Fibroblast of skin of left biceps (primary cell): ENCODE data around the gene GAN.

Experiments
- DNase-seq, 2 experiments: peaks; one replicate each; pipeline ENCODE4 v3.0.0-alpha.2; 2013; ENCODE audit warnings: low read depth in 2 of 2

The GAN gene

DNA sequence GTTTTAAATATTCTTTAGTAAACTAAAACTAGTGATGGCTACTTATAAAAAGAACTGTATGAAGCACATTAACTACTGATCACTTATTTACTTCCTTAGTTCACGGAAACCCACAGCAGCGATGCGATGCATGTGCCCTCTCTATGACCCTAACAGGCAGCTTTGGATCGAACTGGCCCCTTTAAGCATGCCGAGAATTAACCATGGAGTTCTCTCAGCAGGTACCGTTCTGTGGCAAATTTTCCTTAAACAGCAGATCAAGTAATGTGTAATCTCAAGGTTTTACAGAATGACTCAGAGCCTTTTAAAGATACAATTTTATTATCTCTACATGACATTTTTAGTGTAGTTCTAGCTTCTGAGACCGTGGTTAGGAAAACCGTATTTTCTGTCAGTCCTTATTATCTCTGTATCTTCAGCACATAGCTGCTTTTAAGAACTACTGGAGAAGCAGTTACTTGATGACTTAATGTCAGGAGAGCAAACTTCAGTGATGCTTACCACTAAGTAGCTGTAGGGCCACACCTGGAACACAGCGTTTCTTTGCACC lies 43.0 kb downstream of the GAN start:
- DNase-seq, result no peak

DNA sequence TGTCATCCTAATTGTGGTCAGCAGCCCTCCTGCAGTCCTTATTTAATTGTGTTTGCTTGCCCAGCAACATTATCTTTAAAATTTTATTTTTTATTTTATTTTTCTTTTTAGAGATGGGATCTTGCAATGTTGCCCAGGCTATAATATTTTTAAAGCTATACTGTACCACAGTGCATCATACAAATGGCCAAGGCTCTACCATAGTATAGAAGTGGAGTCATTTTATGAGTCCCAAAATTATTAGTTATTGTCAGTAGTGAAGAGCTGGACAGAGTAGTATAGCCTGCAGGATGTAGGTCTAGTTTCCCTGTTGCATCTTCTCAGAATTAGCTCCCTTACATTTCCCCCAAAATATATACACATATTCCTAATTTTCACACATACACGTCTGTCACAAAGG lies 44.1 kb downstream of the GAN start:
- no peak for DNase-seq

DNA sequence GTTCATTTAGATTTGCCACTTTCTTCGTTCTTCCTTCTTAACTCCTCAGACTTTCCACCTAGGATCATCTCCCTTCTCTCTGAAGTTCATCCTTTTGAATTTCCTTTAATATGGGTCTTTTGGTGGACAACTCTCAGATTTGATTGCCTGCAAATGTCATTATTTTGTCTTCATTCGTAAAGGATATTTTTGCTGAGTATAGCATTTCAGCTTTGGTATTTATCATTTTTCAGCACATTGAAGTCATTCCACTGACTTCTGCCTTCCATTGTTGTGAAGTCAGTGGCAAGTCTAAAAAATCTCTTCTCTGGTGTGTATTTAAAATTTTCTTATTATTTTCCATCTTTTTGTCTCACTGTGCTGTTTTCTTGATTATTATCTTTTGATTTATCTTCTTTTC lies 45.4 kb downstream of the GAN start:
- no peak for DNase-seq

DNA sequence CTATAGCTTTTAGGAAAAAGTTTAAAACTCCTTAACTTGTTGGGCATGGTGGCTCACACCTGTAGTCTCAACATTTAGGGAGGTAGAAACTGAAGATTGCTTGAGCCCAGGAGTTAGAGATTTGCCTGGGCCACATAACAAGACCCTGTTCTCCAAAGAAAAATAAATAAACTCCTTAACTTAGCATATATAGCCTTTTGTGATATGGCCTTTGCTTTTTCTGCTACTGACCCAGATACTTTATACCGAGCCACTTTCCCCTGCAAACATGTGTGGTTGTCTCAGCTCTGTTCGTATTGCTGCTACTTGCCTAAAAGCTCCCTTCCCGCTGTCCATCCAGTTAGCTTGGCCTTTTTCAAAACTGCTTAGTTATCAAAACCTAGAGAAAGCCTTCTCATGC lies 51.0 kb downstream of the GAN start:
- no peak for DNase-seq

DNA sequence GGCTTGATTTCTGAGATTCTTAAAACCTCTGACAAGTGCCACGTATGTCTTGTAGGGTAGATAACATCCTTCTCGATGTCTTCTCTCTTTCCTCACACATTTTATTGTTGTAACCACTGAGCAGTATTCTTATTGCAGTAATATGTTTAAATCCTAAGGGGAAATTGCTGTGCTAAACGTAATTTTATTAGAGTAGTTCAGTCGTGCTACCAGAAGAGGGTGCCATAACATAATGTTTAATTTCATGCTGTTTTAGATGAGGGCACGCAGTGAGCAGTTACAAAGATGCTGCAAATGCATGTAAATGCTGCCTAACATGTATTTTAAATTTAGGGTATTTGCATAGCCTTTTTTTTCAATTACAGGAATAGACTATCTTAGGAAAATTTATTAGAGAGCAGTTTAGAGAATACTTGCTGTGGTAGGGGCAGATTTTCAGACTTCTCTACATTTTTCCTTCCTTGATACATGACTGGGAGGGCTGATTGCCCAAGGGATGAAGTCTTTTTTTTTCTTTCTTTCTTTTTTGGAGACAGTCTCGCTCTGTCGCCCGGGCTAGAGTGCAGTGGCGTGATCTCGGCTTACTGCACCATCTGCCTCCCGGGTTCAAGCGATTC lies 51.7 kb downstream of the GAN start:
- peak in 1 of 2 experiments; percentile 4 for DNase-seq

DNA sequence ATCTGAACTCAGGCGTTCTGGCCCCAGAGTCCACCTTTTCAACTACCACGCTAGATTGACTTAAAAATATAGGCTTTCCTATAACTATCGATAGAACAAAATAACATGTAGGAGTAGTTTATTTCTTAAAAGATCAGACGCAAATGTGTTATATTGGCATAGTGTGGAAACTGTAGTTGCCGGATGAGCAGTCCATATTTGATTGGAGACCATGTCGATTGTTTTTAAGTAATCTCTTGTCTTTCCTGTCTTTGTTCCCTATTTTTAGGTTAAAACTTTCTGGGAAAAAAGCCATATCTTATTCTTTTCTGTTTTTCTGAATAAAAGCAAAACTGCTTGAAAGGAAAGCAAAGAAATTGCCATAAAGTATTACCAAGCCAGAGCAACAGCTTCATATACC lies 53.1 kb downstream of the GAN start:
- no peak for DNase-seq

DNA sequence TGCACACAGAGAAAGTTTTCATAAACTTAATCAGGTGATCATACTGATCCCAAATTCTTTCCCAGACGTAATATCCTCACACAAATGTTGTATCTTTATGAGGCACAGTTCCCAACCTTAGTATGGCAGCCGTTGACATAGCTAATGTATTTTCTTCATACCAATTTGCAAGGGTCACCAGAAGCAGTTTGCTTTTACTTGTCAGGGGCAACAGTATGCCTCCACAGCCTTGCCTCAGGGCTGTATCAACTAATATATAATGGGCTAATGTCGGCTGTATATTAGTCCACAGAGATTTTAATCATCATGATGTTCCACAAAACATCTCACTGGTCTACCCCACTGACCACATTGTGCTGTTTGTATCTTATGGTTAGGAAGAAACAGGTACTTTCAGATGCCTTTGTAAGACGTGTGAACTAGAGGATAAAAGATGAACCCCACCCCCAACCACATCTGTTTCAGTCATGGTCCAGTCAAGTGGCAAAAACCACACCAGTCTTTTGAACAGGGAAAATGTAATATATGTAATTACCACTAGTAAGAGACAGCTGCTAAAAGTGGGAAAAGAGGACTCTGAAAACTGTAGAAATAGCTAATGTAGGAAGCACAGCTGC lies 55.2 kb downstream of the GAN start:
- no peak for DNase-seq

DNA sequence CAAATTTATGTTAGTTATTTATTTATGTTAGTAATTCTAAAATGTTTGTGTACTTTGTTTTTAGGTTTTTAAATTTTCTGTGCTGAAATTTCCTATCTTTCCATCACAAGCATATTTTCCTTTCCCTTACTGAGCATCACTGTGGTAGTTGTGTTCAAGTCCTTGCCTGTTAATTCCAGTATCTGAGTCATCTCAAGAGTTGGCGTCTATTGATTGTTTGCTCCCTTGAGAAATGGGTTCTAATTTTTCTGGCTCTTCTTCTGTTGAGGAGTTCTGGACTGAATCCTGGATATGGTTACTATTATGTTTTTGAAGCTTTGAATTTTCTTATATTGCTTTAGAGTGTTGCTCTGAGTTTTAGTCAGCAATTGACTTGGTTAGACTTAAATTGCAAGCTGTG lies 56.3 kb downstream of the GAN start:
- DNase-seq, result no peak

DNA sequence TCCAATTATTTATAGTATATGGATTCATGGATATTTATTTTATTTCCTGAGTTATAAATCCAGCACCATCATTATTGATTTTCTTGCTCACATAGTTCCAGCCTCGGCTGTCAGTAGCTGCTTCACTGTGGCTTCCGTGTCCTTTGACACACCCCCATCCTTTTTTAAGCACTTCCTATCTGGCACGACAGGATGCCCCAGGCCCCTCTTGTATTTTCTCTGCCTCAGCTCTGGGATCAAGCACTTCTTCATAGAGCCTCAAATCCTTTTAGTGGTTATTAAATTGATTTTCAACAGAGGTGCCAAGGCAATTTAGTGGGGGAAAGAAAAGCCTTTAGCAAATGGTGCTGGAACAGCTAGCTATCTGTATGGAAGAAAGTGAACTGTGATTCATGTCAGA lies 59.8 kb downstream of the GAN start:
- DNase-seq, result no peak

DNA sequence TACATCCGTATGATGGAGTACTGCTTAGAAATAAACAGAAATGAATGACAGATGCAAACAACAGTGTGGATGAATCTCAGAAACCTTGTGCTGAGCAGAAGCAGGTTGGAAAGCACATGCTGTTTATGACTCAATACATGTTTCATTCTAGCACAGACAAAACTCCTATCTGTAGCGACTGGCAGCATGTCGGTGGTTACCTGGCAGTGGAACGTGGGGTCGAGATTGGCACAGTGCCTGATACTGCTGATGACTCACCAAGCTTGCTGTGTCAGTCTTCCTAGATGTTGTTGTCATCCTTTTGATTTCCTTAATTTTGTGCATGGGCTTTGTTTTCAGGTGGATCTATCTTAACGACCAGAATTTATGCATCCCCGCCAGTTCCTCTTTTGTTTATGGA lies 62.1 kb downstream of the GAN start:
- no peak for DNase-seq

DNA sequence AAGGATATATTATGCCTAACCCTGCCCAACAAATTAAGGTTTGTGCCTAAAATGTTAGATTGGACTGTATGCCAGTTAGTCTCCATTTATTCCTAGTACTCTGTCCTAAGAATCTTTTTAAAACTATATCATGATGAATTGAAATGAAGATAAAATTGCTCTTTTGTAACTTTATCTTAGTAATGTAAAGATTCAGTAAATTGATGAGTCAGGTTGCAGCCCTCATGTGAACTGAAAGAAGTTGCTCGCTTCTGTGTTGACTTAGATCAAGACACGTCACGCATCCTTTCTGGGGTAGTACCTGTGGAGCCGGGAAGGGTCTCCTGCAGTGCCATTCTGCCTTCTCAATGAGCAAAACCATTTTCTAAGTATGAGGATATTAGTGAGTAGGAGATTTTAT lies 63.3 kb downstream of the GAN start:
- DNase-seq, result no peak

DNA sequence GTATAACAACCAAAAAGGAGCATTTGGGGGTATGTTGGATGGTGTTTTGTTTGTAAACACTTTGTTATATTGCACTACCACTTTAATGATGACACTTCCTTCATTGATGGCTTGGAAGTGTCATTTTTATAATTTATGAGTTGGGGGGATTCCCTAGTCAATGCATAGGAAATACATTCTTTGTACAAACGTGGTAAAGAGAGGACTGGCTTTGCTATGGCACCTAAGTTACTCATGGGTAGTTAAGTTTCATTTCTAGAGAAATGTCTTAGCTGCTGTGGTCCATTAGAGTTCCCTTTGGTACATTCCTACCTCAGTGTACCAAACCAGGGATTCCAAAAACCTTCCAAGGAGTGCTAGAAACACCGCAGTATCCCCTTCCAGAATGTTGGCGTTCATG lies 66.2 kb downstream of the GAN start:
- DNase-seq, result no peak

DNA sequence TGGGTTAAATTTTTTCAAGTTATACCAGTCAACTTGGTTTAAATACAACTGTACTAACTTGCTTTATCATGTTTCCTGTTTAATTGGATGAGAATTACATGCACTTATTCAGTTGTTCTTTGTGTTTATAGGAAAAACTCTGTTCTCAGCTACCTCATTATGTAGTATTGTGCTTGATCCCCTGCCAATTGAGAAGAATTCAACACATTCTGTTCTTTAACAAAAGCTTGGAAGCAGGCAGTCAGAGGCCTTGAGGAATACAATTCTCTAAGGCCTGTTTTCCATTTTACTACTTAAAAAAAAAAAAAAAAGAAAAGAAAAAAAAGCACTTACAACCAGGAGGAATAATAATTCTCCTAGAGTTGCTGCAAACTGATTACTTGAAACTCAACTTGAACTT lies 69.2 kb downstream of the GAN start:
- no peak for DNase-seq

DNA sequence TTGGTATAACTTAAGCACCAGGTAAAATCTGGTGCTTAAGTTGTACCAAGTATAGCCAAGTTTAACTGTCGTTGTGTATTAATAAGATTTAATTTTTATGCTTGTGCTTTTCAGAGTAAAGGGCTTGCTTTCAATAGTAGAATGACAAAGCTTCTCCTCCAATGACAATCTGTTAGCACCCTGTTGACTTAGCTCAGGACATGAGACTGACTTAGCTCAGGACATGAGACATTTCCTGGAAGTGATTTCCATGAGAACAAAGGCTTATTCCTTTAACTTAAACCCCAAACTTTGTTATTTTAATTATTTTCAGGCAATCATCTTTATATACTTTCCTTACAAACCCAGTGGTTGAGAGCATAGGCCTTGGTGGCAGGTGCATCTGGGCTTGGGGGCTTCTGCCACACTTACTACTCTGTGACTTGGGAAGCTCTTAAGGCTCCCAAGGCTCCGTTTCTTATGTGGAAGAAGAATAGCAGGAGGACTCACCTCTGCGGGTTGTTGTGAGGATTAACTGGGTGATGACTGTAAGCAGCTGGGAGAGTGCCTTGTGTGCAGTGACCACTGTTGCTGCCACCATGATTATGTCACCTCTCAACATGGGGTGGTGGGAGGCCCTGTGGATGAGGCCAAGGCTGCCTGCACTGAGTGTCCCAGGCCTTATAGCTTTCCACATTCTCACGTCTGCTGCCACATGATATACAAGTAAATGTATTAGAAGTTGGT lies 70.4 kb downstream of the GAN start:
- no peak for DNase-seq

DNA sequence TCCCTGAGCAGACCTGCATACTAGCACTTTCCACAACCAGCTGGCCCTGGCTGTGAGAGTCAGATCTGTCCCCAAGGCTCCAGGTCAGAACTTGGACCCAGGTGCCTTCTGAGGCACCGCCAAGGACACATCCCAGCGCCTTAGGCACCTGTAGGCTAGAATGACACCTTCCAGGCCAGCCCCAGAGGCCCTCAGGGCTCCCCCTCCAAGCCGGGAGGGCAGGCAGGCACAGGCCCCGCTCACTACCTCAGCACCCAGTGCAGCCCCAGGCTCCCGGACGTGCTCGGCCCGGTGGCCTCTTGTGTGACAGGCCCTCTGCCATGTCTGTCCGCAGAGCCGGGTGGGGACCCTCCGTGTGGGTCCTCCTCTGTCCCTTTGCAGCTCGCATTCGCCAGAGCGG lies 73.6 kb downstream of the GAN start:
- no peak for DNase-seq

DNA sequence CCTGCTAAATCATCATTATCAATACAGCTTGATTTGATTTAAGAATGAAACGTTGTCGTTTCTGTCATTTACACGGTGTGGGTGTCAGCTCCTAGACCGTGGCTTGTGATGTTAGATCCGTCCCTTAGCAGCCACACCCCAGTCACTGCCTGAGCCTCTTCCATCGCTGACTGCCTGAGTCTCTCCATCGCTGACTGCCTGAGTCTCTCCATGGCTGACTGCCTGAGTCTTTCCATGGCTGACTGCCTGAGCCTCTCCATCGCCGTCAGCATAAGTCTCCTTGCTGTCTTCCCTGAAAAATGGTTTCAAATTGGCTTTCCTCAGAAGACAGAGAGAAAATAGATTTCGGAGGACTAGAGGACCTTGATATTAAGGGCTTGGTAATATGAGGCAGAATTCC lies 76.1 kb downstream of the GAN start:
- no peak for DNase-seq

DNA sequence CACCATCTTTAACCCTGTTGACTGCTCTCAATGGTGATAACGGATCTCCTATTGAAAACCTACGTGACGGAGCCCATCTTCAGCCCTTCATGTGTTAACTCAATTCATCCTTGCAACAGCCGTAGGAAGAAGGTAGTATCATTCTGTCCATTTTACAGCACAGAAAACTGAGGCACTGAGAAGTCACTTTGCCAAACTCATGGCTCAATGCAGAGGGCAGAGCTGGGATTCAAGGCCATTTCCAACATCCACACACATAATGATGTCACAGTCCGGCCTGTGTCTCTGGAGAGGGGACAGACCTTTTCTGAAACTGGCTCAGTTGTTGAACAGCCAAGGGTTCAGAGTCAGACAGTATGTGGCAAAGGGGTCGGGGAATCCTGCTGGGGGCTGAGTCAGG lies 77.2 kb downstream of the GAN start:
- no peak for DNase-seq

DNA sequence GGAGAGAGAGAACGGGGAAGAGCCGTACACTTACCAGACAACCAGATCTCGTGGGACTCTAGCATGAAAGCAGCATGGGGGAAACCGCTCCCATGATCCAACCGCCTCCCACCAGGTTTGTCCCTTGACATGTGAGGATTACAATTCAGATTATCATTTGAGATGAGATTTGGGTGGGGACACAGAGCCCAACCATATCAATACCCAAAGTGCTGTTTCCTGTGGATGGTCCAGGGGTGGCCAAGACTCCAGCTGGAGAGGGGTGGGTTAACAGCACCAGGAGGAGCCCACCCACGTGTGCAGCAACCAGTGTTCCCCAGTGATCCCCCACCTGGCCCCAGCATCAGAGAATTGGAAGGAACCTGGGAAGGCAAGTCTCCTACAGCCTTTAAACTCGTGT lies 79.7 kb downstream of the GAN start:
- DNase-seq, result no peak

DNA sequence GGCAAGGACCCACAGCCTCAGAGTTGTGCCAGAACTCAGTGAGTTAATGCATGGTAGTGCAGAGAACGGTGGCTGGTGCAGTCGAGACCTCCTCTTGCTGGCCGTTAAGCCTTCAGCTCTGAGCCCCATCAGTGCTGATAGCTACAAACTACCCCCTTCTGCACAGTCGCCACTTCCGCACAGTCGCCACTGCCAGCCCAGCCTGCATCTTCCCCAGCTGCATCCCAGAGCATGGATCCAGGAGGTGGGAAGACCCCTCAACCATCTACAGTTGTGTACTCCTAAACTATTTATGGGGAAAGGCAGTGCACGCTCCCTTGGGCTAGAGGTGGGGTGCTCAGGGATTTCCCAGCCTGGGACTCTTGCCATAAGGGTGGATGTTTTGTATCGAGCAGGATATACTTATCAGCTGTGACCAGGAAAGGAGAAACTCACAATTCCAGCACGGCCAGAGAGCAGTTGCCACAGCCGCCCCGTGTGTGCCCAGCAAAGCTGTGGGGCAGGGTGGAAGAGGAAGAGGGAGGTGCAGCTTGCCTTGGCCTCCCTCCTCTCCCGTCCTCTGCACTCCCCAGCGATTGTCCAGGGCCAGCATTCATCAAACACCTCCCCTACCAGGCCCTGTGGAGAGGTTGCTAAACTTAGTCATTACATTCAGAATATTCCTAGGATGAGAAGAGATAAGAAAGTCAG lies 80.3 kb downstream of the GAN start:
- no peak for DNase-seq

DNA sequence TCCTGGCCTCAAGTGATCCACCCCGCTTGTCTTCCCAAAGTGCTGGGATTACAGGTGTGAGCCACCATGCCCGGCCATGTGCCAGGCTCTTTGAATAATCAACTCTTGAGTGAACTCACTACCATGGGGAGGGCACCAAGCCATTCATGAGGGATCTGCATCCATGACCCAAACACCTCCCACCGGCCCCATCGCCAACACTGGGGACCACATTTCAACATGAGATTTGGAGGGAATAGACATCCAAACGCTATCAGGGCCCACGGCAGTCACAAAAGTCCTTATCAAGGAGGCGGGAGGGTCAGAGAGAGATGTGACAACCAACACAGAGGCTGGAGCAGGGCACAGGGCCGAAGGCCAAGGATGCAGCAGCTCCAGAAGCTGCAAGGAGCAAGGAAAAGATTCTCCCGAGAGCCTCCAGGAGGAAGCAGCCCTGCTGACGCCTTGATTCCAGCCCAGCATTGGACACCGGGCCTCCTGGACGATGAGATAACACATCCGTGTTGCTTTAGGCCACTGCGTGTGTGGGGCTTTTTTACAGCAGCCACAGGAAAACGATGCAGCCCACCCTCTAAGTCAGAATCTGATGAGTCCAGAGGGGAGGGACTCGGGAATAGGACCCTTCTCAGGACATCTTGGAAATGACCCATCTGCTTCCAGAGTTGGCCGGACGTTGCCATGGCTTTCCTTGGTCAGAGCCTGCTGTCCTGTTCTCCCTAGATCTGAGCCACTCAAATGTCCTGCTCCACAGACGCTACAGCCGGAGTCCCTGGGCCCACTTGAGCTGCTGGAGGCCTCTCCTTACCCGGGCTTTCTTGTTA lies 82.5 kb downstream of the GAN start:
- DNase-seq, result no peak

DNA sequence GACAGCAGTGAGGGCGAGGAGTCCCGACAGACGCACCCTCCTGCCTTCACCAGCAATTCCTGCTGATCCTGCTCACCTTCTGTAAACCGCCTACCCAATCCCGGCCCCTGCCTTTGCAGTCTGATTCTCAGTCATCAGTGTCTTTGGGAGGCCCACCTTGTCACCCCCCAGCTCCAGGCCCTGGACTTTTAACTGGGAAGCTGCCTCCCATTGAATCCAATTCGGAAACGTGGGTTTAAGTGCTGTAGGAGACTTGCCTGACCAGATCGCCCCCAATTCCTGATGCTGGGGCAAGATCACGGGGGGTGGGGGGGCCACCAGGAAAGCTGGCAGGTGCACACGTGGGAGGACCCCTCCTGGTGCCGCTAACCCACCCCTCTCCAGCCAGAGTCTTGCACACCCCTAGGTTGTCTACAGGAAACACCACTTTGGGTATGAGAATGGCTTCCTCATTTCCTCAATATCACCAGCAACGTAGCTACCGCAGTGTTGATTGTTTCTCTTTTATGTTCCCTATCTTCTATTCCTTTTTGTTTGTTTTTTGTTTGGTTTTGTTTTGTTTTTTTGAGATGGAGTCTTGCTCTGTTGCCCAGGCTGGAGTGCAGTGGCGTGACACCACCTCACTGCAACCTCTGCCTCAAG lies 83.2 kb downstream of the GAN start:
- no peak for DNase-seq
